HUDEP-2 (cell line): Measurements from ENCODE around the gene CFAP77.

Experiments used
- DNase-seq, 76 experiments: peaks; one replicate each; lab custom pipeline; 2025; ENCODE audit not compliant: unreplicated experiment in 76 of 76; lab: John Stamatoyannopoulos, UW

CFAP77 gene

DNA sequence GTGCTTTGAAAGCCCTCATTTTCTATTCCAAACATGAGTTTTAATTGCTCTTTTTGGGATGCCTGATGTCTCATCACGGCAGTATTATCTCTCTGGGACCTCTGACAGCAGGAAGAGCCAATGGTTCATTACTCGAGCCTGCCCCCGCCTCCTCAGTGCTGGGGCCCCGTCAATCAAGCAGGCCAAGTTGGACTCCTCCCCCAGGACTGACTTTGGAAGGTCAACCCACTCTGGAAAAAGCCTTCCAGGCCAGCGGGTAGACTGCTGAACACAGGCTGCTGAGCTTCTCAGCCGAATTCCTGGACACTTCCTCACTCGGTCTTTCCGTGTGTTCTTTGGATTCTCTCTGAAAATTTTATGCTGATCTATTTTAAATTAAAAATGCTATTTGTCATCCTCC lies 162.9 kb downstream of the CFAP77 start:
- peak in 10 of 76 experiments; percentile 2 to 18 (median 4) for DNase-seq

DNA sequence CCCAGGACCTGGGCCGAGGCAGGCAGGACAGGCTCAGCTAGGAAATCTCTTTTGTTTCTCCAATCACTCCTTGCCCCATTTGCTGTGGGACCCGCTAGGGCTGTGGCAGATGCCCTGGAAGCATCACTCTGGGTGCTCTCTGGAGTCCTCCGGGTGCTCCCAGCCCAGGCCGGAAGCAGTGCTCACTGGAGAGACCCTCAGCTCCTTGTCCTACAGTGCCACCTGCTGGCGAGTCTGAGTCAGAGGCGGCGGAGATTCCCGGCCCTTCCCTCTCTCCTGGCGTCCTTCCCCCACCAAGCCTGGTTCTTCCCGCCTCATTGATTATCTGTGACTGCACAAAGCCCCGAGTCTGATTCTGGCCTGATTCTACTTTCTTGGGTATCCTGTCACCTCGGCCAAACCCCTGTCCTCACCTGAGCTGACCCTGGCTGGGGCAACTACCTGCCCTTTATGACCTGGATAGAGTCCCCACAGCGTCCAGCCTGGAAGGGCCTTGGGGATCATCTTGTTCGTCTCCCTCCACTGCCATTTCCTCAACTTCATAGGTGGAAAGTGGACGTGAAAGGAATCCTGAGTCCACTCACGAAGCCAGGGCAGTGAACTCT lies 165.1 kb downstream of the CFAP77 start:
- DNase-seq: peak in 59 of 76 experiments; percentile 2 to 67 (median 45)

DNA sequence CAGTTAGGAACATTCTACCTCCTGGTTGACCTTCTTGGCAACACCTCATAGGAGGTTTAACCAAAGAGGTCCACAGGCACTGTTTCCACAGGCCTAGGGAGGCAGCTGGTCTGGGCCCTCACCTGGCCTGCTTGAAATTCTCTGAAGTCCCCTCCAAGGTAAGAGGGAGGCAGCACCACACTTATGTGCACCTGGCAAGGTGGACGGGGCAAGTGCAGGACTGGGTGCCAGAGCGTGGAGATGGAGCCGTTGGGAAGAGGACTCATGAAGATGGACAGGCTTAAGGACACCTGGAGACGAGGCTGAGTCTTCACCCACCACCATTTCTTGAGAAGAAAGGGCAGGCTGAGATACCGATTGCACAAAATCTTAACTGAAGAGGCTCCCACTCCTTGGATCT lies 165.8 kb downstream of the CFAP77 start:
- DNase-seq: no peak

DNA sequence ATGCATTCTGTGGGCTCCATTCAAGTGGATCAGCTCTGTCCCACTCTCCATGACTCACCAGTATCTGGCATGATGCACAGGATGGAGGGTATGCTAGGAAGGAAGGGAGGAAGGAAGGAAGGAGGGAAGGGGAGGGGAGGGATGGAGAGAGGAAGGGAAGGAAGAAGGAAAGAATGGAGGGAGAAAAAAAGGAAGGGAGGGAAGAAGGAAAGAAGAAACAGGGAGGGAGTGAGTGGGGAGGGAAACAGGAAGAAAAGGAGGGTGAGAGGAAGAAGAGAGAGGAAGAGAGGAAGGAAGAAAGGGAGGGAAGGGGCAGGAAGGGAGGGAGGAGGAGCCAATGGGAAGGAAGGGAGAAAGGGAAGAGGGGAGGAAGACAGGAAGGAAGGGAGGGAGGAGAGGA lies 167.1 kb downstream of the CFAP77 start:
- no peak for DNase-seq

DNA sequence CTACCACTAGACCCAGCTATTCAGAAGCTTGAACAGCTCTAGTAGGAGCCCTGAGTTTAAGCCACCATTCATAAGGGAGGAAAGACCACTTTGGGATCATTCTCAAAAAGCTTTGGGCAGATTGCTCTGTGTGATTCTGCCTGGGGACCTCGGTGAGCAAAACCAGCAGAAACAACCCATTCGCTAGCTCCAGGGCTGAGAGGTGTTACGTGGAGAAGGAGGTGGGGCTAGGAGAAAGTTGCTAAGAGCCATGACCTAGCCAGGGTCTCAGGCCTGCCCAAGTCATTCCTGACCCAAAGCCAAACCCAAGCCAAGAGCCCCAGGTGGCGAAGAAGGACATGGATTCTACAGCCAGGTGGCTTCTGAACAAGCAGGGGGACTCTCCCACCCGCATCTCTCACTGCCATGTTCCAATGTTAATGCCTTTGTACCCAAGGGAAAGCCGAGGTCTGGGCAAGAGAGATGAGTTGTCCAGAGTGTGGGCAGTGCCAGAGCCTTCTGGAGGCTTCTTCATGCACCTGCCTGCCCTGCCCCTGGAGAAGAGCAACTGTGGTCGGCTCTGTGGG lies 168.4 kb downstream of the CFAP77 start:
- DNase-seq: no peak

DNA sequence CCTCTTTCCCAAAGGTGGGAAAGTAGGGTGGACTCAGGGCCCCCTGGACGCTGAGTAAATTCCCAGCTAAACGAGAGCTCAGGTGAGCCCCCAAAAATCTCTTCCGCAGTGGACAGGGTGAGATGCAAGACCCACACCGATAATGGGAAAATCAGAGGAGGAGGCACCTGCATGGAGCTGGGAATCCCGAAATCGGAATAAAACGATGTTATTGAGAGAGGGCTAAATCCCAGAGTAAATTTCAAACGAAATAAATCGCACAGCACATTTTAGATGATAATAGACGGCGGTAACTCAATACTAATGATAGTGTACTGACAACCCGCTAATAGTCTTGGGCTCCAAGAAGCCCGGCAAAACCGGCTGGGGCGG lies 169.4 kb downstream of the CFAP77 start:
- DNase-seq: no peak

DNA sequence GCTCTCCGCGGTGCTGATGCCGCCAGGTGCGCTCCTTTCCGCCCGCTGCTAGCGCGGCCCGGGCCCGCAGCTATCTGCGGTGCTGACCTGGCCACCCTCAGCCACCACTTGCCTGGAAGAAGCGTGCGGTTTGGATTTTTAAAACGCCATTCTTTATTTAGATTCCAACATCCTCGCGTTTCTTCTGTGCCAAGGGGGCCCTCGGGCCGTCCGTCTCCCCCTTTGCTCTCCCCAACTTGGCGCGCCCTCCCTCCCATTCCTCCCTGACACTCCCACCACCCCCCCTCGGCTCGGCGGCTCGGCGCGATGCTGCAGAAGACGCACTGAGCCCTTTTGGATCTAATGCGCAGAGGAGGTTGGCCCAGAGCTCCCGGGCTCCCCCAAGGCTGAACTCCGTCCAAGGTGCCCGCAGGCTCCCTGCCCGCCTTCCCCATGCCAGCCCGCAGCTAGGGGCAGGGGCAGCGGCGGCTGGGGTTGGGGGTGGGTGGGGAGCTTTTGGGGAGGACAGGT lies 172.3 kb downstream of the CFAP77 start, which contains the start of gene BARHL1:
Gene BARHL1 (plus strand): TSS at position 331 of the 510 bp plus-strand sequence. CDS start 192 bp downstream, outside the sequence.
- no peak for DNase-seq

DNA sequence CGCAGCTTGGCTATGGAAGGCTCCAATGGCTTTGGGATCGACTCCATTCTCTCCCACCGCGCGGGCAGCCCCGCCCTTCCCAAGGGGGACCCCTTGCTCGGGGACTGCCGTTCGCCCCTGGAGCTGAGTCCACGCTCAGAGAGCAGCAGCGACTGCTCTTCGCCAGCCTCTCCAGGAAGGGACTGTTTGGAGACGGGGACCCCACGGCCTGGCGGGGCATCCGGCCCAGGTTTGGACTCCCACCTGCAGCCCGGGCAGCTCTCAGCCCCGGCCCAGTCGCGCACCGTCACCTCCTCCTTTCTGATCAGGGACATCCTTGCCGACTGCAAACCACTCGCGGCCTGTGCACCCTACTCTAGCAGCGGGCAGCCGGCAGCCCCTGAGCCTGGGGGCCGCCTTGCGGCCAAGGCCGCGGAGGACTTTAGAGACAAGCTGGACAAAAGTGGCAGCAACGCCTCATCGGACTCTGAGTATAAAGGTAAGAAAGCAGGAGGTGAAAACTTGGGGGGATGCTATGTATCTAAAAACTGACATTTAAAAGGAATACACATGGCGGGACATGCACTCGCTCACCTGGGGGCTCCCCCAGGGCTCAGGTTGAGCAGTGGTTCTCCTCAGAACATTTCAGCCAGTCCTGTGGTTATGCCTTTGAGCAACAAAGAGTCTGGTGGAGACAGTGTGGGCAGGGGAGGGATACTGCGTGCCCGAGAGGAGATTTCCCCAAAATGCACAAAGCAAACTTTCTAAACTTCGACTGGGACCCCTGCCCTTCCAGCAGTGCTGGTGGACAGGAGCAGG lies 173.0 kb downstream of the CFAP77 start:
- no peak for DNase-seq

DNA sequence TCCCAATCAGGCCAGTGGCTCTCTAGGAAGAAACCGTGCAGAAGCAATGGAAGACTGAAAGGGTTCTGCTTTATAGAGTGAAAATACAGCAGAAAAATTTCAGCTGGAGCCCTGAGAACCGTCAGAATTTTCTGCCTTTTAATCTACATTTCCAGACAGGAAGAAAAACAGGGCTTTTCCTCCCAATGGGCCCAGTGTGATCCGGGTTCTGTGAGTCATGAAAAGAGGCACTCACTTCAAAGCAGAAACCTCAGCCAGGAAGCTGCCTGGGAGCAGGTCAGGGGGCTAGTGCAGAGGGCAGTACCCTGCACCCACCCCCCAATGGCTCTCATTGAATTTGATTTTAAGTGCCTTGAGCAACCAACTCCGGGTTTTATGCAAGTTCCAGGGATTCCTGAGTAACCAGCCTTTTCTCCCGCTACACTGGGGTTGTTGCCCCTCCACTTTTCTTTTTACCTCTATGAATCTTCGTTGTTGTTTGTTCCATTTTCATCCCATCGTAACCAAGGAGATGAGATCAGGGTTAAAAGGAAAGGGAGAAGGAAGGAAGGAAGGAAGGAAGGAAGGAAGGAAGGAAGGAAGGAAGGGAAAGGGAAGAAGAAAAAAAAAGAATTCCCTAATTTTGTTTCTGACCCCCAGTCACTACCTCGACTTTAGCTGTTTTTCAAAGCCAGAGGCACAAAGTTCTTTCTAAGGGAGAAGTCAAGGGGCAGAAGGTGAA lies 173.7 kb downstream of the CFAP77 start:
- no peak for DNase-seq

DNA sequence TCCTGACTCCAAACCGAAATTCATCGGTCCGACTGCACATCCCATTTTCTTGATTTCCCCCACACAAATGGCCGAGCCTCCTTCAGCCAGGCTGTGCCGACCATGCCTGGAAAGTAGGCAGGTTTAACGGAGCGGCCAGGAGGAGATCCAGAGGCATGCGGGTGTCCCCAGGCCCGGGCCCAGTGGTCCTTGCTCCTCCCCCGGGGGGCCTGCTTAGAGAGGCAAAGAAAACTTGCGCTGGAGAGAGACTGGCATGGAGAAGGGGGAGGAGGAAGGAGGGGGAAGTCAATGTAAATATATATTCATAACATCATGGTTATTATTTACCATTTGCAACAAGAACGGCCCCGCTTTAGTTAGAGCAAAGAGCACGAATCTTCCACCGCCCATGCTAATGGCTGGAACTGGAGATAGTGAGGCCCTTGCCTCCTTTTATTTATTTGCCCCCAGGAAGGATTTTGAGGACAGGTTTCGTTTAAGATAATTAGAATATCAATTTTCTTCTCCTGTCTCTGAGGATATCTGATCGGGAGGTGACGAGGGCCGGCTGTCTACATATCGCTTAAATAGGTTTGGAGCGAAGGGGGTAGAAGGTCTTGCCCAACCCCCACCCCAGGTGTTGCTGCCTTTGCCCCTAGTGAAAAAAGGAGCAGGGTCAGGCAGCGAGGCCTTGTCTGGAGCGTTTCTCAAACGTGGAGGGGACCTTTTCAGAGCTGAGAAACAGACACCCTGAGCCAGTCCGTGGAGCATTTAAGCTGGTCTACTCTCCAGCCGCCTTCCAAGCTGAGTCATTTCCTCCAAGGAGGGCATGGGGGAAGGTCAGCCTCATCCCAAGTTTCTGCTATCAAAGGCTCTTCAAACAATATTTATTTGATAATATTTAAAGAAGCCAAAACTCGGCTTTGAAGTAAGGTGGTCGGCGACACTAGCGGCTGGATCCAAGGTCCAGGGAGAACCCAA lies 174.9 kb downstream of the CFAP77 start:
- no peak for DNase-seq

DNA sequence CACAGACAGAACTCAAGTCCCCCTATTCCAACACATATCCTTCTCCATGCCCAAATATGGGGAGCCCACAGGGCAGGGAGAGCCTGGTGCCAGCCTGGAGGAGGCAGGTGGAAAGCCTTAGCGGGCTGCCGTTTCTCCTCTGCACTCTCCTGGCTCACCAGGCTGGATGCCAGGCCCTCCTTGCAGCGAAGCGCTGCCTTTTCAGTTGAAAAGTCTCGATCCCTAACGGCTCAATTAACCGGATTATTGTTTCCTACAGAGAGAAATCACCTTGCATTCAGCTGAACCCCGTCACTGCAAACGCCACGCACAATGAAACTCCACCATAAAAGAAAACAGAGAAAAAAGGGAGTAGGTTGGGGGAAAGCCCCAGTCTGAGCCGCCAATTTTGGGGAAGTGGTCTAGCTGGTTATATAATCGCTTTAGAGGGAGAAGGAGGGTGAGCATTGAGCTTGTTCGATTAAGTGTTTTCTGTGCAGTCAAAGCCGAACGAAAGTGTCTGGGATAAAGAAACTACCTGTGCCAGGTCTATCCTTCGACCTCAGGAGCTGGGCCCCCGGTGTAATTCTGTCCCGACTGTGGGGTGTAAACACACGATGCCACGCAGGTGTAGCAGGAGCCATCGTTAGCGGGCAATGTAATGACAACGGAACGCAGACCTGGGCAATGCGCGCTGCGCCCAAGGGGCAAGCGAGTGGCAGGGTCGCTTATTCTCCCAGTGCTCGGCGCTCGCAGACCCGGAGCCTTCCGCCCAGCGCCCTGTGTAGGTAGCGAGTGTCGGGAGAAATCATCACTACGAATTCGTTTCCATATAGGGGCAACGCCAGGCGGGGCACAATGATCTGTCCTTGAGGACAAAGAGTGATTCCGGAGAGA lies 176.2 kb downstream of the CFAP77 start:
- DNase-seq: no peak

DNA sequence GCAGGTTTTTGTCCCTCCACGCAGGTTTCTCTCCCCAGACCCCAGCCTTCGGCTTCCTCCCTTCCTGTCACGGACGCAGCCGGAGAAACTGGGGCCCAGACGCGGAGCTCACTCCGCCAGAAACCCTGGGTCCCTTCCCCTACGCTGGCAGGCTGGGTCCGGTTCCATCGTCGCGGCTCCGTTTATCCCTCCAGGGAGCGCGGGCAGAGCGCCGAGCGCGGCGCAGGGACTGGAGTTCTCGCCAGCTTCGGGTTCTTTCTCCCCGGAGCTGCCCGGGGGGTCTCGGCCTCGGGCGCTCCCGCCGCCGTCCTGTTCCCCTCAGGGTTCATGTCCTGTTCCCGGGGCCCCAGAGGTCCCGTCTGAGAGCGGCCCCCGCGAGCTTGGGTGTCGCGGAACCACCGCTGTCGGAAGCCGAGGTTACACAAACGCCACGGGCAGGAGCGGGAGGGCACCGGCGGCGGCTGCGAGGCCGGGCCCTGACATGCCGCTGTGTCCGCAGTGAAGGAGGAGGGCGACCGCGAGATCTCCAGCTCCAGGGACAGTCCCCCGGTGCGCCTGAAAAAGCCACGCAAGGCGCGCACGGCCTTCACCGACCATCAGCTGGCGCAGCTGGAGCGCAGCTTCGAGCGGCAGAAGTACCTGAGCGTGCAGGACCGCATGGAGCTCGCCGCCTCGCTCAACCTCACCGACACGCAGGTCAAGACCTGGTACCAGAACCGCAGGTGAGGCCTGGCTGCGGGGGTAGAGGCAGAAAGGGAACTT lies 177.0 kb downstream of the CFAP77 start:
- no peak for DNase-seq

DNA sequence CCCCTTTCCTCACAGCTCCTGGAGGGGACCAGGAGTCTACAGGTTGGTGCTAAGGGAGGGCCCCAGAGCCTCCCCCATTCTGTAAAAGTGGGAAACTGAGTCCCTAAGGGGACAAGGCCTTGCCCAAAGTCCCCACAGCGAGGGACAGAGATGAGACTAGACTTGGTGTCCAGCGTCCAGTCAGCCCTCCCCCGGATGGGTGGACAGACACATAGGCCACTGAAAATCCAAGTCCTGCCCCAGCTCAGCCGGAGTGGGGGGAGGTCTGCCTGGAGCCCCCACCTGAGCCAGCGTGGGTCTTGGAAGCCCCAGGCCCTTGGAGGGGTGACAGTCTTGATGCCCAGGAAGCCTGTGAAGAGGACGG lies 177.6 kb downstream of the CFAP77 start:
- no peak for DNase-seq

DNA sequence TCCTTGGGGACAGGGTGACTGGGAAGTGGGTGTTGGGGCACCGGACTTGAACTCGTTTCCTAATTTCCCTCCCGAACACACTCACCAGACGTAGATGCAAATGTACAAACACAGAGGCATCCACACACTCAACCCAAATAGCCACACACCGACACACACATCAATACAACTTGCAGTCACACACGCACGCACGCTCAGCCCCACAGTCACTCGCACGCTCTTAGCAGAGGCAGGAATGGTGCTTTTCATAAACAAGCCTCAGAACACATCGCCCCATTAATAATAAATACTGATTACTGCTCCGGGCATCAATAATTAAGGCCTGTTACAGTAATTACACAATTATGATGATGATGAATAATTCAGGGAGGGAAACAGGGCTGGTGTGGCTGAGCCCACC lies 178.1 kb downstream of the CFAP77 start:
- no peak for DNase-seq

DNA sequence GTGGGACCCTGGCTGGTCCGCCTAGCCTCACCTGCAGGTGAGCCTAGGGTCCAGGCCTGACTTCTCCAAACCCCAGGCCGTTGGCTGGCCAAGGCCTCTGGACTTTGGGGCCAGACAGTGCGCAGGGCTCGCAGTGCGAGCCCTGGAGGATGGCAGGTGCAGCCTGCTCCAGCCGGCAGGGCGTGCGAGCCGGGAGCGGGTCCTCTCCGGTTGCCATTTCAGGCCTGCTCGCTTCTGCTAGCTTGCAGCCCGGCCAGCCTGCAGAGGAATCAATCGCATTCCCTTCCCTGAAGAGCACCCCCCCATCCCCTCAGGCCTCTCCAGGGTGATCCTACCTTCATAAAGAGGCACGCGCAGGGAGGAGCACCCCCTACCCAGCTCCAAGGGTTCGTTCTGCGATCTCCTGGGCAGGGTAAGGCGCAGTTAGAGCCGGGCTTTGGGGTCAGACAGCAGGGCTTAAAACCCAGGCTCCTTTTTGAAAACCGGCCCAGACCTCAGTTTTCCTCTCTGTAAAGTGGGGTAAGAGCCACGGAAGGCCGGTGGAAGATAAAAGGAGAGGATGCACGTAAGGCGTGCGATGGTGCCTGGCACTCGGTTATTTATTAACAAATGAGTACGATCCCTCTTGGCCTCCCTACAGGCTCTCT lies 178.6 kb downstream of the CFAP77 start:
- DNase-seq: no peak

DNA sequence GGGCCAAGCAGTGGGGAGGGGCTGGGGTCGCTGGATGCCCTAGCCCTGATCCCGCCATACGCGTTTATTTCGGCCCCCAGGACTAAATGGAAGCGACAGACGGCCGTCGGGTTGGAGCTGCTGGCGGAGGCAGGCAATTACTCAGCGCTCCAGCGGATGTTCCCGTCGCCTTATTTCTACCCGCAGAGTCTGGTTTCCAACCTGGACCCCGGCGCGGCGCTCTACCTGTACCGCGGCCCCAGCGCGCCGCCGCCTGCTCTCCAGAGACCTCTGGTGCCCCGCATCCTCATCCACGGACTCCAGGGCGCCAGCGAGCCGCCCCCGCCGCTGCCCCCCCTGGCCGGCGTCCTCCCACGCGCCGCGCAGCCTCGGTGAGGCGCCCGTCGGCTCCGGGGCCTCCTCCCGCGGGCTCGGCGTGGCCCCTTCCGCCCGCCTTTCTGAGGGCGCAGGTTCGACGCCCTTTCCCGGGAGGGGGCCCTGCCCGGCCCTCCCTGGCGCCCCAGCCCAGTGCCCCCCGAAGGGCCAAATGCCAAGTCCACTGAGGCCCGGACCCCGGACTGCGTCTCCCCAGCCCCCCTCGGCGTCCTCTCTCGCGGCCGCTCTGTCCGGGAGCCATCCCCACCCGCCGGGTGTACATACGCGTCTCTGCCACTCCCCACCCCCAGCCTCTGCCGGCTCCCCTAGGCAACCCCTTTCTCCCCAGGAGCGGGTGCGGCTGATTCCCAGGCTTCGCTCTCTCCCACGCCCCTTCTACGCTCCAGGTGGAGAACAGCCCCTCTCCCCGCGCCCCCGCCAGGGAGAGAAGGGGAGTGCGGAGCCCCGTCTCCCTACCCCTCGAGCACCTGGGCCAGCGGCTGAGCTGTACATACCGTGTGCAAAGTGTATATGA lies 179.4 kb downstream of the CFAP77 start:
- no peak for DNase-seq

DNA sequence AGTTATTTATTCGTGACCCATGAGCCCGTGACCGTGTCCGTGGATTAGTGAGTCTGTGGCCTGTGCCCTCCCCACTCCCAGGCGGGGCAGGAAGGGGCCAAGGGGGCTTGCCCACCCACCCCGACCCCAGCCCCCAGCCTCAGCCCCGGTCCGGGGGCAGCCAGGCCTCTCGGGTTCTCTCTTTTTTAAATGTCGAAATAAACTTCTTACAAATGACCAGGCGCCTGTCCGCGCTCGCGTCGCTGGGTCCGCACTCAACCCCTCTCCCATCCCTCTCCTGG lies 180.0 kb downstream of the CFAP77 start:
- DNase-seq: no peak
